Measurements from ENCODE around the gene MTMR12. TPM values are rescaled to one million over a fixed set of nuclear protein-coding genes. Genes with fewer than 3 reads are reported as not detected.

The MTMR12 gene
- total and polyA plus RNA-seq, 2 of the 13 experiments (the other 11 are each of a cell fraction or from before 2014, with no cell fraction given) = 23.4 to 36.6 TPM

DNA sequence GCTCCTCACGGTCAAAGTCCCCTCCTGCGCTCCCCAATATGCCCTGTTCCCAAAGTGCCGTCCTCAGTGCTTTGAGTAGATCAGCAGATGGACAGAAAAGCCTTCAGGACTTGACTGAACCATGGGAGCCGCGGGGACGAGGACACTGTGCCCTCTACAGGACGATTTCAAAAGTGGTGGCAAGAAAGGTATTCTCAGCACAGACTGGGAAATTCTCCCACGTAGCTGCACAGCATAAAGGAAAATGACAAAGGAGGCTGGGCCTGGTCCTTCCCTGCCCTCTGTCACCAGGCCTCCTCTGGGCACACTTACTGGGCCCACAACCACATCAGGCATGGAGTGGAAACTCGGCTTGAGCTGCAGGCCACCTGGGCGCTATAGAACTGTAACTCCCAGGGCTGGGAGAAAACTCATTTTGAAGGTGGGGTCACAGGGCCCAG is 16.7 kb upstream of the MTMR12 start (continued):
- TF ChIP-seq ZNF33A (CRISPR knock-in tag; IDR thresholded peaks at IDR 0.05; ENCODE audit: borderline replicate concordance) (no peak), GPN1 (CRISPR knock-in tag; IDR thresholded peaks at IDR 0.05; ENCODE audit: borderline replicate concordance) (no peak), TARDBP (CRISPR knock-in tag; IDR thresholded peaks at IDR 0.05) (no peak), HOXA9 (CRISPR knock-in tag; IDR thresholded peaks at IDR 0.05; ENCODE audit: borderline replicate concordance) (no peak), EEA1 (CRISPR knock-in tag; IDR thresholded peaks at IDR 0.05; ENCODE audit: borderline replicate concordance) (no peak), STAG1 (CRISPR knock-in tag; IDR thresholded peaks at IDR 0.05) (peak; percentile 90), SETDB1 (CRISPR knock-in tag; IDR thresholded peaks at IDR 0.05; ENCODE audit: borderline replicate concordance) (no peak), ZNF775 (CRISPR knock-in tag; IDR thresholded peaks at IDR 0.05; ENCODE audit: borderline replicate concordance) (no peak), SALL1 (CRISPR knock-in tag; IDR thresholded peaks at IDR 0.05) (peak; percentile 34; the same call in 1 of the 2 replicates), PAX8 (CRISPR knock-in tag; IDR thresholded peaks at IDR 0.05; ENCODE audit: borderline replicate concordance) (no peak), POLR2G (IDR thresholded peaks at IDR 0.05; ENCODE audit: low read depth, low read length) (no peak), HNRNPUL1 (IDR thresholded peaks at IDR 0.05; ENCODE audit: low read depth, low read length) (no peak), REPIN1 (CRISPR knock-in tag; IDR thresholded peaks at IDR 0.05; ENCODE audit: borderline replicate concordance, low read depth) (peak; percentile 42; the same call in 1 of the 2 replicates), KDM1A (CRISPR knock-in tag; IDR thresholded peaks at IDR 0.05) (peak; percentile 84), DPF2 (CRISPR knock-in tag; IDR thresholded peaks at IDR 0.05; ENCODE audit: borderline replicate concordance, low read depth) (no peak), ZBTB42 (CRISPR knock-in tag; IDR thresholded peaks at IDR 0.05) (no peak), MAZ (IDR thresholded peaks at IDR 0.05; ENCODE audit: borderline replicate concordance, low read depth, low read length) (0 out of 2 replicates have a peak, but pooled peaks have one; percentile 20), MAZ (CRISPR knock-in tag; IDR thresholded peaks at IDR 0.05; ENCODE audit: low read depth) (no peak), ZNF891 (CRISPR knock-in tag; IDR thresholded peaks at IDR 0.05) (peak; percentile 79; the same call in 1 of the 2 replicates), HNRNPK (IDR thresholded peaks at IDR 0.05; ENCODE audit: low read depth, low read length, poor library complexity, severe bottlenecking) (no peak), ZNF44 (CRISPR knock-in tag; IDR thresholded peaks at IDR 0.05) (no peak), NCOR1 (IDR thresholded peaks at IDR 0.05; ENCODE audit: borderline replicate concordance, low read length) (no peak)
- TF ChIP-seq, protein P1, sequence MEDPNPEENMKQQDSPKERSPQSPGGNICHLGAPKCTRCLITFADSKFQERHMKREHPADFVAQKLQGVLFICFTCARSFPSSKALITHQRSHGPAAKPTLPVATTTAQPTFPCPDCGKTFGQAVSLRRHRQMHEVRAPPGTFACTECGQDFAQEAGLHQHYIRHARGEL (CRISPR knock-in tag; IDR thresholded peaks at IDR 0.05) = no peak
- TF ChIP-seq, protein P2, sequence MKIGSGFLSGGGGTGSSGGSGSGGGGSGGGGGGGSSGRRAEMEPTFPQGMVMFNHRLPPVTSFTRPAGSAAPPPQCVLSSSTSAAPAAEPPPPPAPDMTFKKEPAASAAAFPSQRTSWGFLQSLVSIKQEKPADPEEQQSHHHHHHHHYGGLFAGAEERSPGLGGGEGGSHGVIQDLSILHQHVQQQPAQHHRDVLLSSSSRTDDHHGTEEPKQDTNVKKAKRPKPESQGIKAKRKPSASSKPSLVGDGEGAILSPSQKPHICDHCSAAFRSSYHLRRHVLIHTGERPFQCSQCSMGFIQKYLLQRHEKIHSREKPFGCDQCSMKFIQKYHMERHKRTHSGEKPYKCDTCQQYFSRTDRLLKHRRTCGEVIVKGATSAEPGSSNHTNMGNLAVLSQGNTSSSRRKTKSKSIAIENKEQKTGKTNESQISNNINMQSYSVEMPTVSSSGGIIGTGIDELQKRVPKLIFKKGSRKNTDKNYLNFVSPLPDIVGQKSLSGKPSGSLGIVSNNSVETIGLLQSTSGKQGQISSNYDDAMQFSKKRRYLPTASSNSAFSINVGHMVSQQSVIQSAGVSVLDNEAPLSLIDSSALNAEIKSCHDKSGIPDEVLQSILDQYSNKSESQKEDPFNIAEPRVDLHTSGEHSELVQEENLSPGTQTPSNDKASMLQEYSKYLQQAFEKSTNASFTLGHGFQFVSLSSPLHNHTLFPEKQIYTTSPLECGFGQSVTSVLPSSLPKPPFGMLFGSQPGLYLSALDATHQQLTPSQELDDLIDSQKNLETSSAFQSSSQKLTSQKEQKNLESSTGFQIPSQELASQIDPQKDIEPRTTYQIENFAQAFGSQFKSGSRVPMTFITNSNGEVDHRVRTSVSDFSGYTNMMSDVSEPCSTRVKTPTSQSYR (CRISPR knock-in tag; IDR thresholded peaks at IDR 0.05; ENCODE audit: borderline replicate concordance) = no peak
- TF ChIP-seq, protein P3, sequence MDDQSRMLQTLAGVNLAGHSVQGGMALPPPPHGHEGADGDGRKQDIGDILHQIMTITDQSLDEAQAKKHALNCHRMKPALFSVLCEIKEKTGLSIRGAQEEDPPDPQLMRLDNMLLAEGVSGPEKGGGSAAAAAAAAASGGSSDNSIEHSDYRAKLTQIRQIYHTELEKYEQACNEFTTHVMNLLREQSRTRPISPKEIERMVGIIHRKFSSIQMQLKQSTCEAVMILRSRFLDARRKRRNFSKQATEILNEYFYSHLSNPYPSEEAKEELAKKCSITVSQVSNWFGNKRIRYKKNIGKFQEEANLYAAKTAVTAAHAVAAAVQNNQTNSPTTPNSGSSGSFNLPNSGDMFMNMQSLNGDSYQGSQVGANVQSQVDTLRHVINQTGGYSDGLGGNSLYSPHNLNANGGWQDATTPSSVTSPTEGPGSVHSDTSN (CRISPR knock-in tag; IDR thresholded peaks at IDR 0.05; ENCODE audit: borderline replicate concordance) = no peak

All from HepG2 (cell line).